Measurements from ENCODE around the gene SMTN.

The SMTN gene

GRCh38 chr22:31104869-31105268 is 23.8 kb downstream of the SMTN start:
- H3K9me3 ChIP-seq (ENCODE audit: control insufficient read depth, low read length) = no peaks in the 10 kb centered on the region
- H3K4me1 ChIP-seq = peaks cover 6% of the 10 kb centered on the region
- no peaks in the 10 kb centered on the region for H3K36me3 ChIP-seq (ENCODE audit: control insufficient read depth, insufficient read depth, low read length)
- H3K4me3 ChIP-seq (ENCODE audit: low read depth, low read length) = no peak overlapping the region
- TF ChIP-seq CTCF (IDR thresholded peaks at IDR 0.05) = no peak
- H2AFZ ChIP-seq = no peak overlapping the region
- H3K27ac ChIP-seq = no peak overlapping the region
- H3K27me3 ChIP-seq (ENCODE audit: control insufficient read depth, insufficient read depth, low read length) = no peaks in the 10 kb centered on the region
- H3K4me2 ChIP-seq (ENCODE audit: low read length) = no peak overlapping the region
- H3K9ac ChIP-seq = no peak overlapping the region
- no peaks in the 10 kb centered on the region for H3K79me2 ChIP-seq

- H3K4me1 ChIP-seq = peaks cover 6% of the 10 kb centered on the region
- TF ChIP-seq CTCF (IDR thresholded peaks at IDR 0.05) = no peak
- peak overlapping the region; percentile 90 for H3K4me2 ChIP-seq (ENCODE audit: low read length)
- peak overlapping the region; percentile 95 for H3K27ac ChIP-seq
- H3K36me3 ChIP-seq (ENCODE audit: control insufficient read depth, insufficient read depth, low read length) = no peaks in the 10 kb centered on the region
- no peaks in the 10 kb centered on the region for H3K79me2 ChIP-seq
- peak overlapping the region; percentile 99 for H3K4me3 ChIP-seq (ENCODE audit: low read depth, low read length)
- H3K27me3 ChIP-seq (ENCODE audit: control insufficient read depth, insufficient read depth, low read length) = no peaks in the 10 kb centered on the region
- no peak overlapping the region for H3K9ac ChIP-seq
- no peak overlapping the region for H2AFZ ChIP-seq
- H3K9me3 ChIP-seq (ENCODE audit: control insufficient read depth, low read length) = no peaks in the 10 kb centered on the region
Measured at GRCh38 chr22:31105282-31105929, 24.3 kb downstream of the SMTN start.

GRCh38 chr22:31106001-31106571 is 25.0 kb downstream of the SMTN start:
- Histone ChIP-seq H3K4me3 (ENCODE audit: low read depth, low read length) (peak overlapping the region; percentile 99), H3K4me2 (ENCODE audit: low read length) (peak overlapping the region; percentile 90), H3K79me2 (peaks cover 2% of the 10 kb centered on the region), H2AFZ (no peak overlapping the region), H3K27me3 (ENCODE audit: control insufficient read depth, insufficient read depth, low read length) (no peaks in the 10 kb centered on the region), H3K9me3 (ENCODE audit: control insufficient read depth, low read length) (no peaks in the 10 kb centered on the region), H3K36me3 (ENCODE audit: control insufficient read depth, insufficient read depth, low read length) (no peaks in the 10 kb centered on the region), H3K4me1 (peaks cover 6% of the 10 kb centered on the region), H3K27ac (peak overlapping the region; percentile 95), H3K9ac (no peak overlapping the region)
- TF ChIP-seq CTCF (IDR thresholded peaks at IDR 0.05) = no peak

GRCh38 chr22:31106731-31107177 is 25.6 kb downstream of the SMTN start:
- H3K9me3 ChIP-seq (ENCODE audit: control insufficient read depth, low read length) = no peaks in the 10 kb centered on the region
- peak overlapping the region; percentile 73 for H2AFZ ChIP-seq
- H3K79me2 ChIP-seq = peaks cover 2% of the 10 kb centered on the region
- no peak for TF ChIP-seq CTCF (IDR thresholded peaks at IDR 0.05)
- no peaks in the 10 kb centered on the region for H3K36me3 ChIP-seq (ENCODE audit: control insufficient read depth, insufficient read depth, low read length)
- H3K9ac ChIP-seq = peak overlapping the region; percentile 97
- H3K4me2 ChIP-seq (ENCODE audit: low read length) = peak overlapping the region; percentile 90
- no peaks in the 10 kb centered on the region for H3K27me3 ChIP-seq (ENCODE audit: control insufficient read depth, insufficient read depth, low read length)
- peaks cover 5% of the 10 kb centered on the region for H3K4me1 ChIP-seq
- H3K4me3 ChIP-seq (ENCODE audit: low read depth, low read length) = peak overlapping the region; percentile 99
- peak overlapping the region; percentile 95 for H3K27ac ChIP-seq
